ENCODE data around the gene KIRREL1. TPM values are rescaled to one million over a fixed set of nuclear protein-coding genes. Genes with fewer than 3 reads are reported as not detected.

KIRREL1 gene
- total RNA-seq, 1 experiment from 2014 or later = 145 TPM

DNA sequence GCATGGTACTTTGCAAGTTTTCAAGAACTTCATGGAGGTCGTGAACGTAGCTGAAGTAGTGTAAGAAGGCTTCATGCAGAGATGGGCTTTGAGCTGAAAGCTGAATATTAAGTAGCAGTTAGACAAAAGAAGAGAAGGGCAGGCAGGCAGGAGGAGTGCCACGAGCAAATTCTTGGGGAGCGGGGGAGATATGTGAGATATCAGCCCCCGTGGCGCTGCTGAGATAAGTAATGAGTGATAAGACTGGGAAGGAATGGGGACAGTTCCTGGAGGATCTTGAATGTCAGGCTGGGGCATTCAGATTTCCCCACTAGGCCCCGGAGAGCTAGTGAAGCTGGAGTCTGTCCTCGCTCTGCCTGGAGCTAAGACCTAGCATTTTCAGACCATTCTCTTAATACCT is 27.9 kb upstream of the KIRREL1 start:
- Histone ChIP-seq H3K4me1 (ENCODE audit: control insufficient read depth, insufficient read depth, low read length) (no peaks in the 10 kb centered on the region; the same call in 1 of the 2 replicates), H3K4me3 (ENCODE audit: low read depth in 2 of 2, low read length in 2 of 2) (no peak overlapping the region), H3K36me3 (ENCODE audit: control insufficient read depth, insufficient read depth, low read length) (no peaks in the 10 kb centered on the region), H3K27me3 (ENCODE audit: control insufficient read depth, insufficient read depth, low read length) (peaks cover 18% of the 10 kb centered on the region), H3K27ac (ENCODE audit: low read length) (no peak overlapping the region), H3K9me3 (ENCODE audit: control insufficient read depth, insufficient read depth, low read depth, low read length) (no peaks in the 10 kb centered on the region)
- DNase-seq (ENCODE audit: low read depth, low spot score) = no peak
- ChIA-PET CTCF (interaction anchor here (1.5 kb wide), 1 partner anchor 156 kb away, joined by 7 read pairs; no protein-coding TSS in a partner anchor), POLR2A (no interaction called here)
- no peak for ATAC-seq
- in situ Hi-C loops (cut with HindIII; ENCODE audit: low pct_unique_long_range_greater_than_20kb, low sequenced_read_pairs) (no loop called here), intact Hi-C loops (cut with micrococcal nuclease; ENCODE audit: unreplicated experiment) (loop anchor here (10.0 kb wide), 1 partner anchor 1029 kb away; no protein-coding TSS in a partner anchor)
- TF ChIP-seq CTCF (IDR thresholded peaks at IDR 0.05) (no peak), POLR2AphosphoS5 (IDR thresholded peaks at IDR 0.05; ENCODE audit: low read depth, low read length) (no peak)
- BruUV-seq (replicated peaks) = no TSS peak

DNA sequence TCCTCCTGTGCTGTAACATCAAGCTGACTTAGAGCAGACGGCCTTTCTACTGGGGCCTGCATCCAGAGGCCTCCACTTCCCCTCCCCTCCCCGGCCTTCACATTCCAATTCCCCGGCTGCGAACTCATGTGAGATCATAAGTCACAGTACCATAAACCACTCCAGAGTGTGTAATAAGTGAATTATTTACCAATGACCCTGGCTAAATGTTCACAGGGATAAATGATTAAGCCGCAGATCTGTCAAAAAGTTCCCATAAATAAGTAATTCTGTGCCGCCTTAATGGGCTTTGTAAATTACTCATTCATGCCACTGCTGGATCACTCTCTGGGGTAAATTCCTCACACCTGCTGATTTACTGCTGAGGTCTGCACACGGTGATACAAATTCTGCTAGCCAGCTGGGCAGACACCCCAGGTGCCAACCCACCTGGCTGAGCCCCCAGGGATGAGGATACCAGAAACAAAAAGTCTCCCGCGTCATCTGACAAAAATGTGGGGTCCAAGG is 27.4 kb upstream of the KIRREL1 start:
- POLR2A ChIA-PET = no interaction called here
- in situ Hi-C loops (cut with HindIII; ENCODE audit: low pct_unique_long_range_greater_than_20kb, low sequenced_read_pairs) (no loop called here), intact Hi-C loops (cut with micrococcal nuclease; ENCODE audit: unreplicated experiment) (loop anchor here (10.0 kb wide), 1 partner anchor 1029 kb away; no protein-coding TSS in a partner anchor)
- no peaks in the 10 kb centered on the region; the same call in 1 of the 2 replicates for H3K4me1 ChIP-seq (ENCODE audit: control insufficient read depth, insufficient read depth, low read length)
- no peaks in the 10 kb centered on the region for H3K9me3 ChIP-seq (ENCODE audit: control insufficient read depth, insufficient read depth, low read depth, low read length)
- no peaks in the 10 kb centered on the region for H3K36me3 ChIP-seq (ENCODE audit: control insufficient read depth, insufficient read depth, low read length)
- peaks cover 18% of the 10 kb centered on the region for H3K27me3 ChIP-seq (ENCODE audit: control insufficient read depth, insufficient read depth, low read length)
- no peak overlapping the region for H3K4me3 ChIP-seq (ENCODE audit: low read depth in 2 of 2, low read length in 2 of 2)
- ATAC-seq (no peak), DNase-seq (ENCODE audit: low read depth, low spot score) (no peak)
- H3K27ac ChIP-seq (ENCODE audit: low read length) = no peak overlapping the region
- TF ChIP-seq CTCF (IDR thresholded peaks at IDR 0.05) (no peak), TCF7L2 (IDR thresholded peaks at IDR 0.05; ENCODE audit: low read depth, low read length) (no peak), POLR2AphosphoS5 (IDR thresholded peaks at IDR 0.05; ENCODE audit: low read depth, low read length) (no peak), REST (IDR thresholded peaks at IDR 0.05; ENCODE audit: insufficient read depth in 1 of 2, low read depth in 2 of 2, low read length in 1 of 2) (no peak), SIN3A (IDR thresholded peaks at IDR 0.05; ENCODE audit: borderline replicate concordance, insufficient read depth, low read depth, low read length) (no peak)
- BruUV-seq (replicated peaks) = no TSS peak
- CTCF ChIA-PET = interaction anchor here (1.5 kb wide), 1 partner anchor 156 kb away, joined by 7 read pairs; no protein-coding TSS in a partner anchor

Data from Panc1 (cell line).